GM19324 (cell line): Measurements from ENCODE around the gene GJB3.
"Not testable (repeated sequence)": the region's sequence is repeated elsewhere in the genome, so short reads cannot be mapped to it uniquely, and the experiment has no call there.

Source experiments
- ATAC-seq: cut with Tn5 transposase; IDR thresholded peaks from one replicate; pipeline ENCODE4 v1.9.1; 2021; ENCODE audit warnings: mild to moderate bottlenecking, moderate library complexity; ENCODE audit not compliant: unreplicated experiment, low FRiP score

The GJB3 gene

DNA sequence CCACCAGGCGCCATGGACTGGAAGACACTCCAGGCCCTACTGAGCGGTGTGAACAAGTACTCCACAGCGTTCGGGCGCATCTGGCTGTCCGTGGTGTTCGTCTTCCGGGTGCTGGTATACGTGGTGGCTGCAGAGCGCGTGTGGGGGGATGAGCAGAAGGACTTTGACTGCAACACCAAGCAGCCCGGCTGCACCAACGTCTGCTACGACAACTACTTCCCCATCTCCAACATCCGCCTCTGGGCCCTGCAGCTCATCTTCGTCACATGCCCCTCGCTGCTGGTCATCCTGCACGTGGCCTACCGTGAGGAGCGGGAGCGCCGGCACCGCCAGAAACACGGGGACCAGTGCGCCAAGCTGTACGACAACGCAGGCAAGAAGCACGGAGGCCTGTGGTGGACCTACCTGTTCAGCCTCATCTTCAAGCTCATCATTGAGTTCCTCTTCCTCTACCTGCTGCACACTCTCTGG is 3.8 kb downstream of the GJB3 start:
- ATAC-seq, result no peak

DNA sequence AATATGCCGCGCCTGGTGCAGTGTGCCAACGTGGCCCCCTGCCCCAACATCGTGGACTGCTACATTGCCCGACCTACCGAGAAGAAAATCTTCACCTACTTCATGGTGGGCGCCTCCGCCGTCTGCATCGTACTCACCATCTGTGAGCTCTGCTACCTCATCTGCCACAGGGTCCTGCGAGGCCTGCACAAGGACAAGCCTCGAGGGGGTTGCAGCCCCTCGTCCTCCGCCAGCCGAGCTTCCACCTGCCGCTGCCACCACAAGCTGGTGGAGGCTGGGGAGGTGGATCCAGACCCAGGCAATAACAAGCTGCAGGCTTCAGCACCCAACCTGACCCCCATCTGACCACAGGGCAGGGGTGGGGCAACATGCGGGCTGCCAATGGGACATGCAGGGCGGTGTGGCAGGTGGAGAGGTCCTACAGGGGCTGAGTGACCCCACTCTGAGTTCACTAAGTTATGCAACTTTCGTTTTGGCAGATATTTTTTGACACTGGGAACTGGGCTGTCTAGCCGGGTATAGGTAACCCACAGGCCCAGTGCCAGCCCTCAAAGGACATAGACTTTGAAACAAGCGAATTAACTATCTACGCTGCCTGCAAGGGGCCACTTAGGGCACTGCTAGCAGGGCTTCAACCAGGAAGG is 4.3 kb downstream of the GJB3 start:
- no peak for ATAC-seq

DNA sequence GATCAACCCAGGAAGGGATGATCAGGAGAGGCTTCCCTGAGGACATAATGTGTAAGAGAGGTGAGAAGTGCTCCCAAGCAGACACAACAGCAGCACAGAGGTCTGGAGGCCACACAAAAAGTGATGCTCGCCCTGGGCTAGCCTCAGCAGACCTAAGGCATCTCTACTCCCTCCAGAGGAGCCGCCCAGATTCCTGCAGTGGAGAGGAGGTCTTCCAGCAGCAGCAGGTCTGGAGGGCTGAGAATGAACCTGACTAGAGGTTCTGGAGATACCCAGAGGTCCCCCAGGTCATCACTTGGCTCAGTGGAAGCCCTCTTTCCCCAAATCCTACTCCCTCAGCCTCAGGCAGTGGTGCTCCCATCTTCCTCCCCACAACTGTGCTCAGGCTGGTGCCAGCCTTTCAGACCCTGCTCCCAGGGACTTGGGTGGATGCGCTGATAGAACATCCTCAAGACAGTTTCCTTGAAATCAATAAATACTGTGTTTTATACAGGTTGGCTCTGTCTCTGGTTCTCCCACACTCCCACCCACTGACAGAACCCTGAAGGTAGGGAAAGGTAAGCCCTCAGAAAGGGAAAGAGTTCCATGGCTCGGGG is 5.0 kb downstream of the GJB3 start:
- ATAC-seq, result no peak

DNA sequence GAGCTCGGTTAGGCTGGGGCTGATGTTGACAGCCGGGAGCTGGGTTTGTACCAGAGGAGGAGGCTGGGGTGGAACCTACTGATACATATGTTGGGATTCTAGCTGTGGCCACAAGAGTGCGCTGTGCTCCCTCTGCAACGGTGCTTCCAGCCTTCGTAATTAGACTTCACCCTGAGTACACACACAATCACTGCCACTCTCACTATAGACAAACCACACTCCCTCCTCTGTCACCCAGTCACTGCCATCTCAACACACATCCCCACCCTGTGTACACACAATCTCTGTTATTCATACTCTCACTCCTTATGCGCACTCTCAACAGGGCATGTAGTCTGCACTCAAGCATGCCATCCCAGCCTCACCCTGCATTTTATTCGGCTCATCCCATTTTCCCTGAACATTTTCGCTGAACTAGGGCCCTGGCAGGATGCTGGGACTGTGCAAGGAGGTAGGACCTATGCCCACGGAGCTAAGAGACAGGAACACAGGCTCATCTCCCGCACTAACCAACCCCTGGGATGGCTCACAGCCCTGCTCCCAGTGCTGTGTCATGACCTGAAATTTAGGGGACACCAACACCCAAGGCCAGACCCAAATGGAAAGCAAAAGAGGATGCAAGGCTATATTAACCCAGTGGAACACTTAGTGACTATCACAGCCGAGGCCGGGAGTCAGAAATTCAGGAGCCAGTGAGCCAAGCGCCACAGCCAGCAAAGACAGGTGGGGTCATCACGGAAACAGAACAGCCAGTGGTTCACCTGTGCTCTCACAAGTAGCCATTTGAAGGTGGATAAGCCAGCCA is 5.7 kb downstream of the GJB3 start:
- ATAC-seq, result no peak

DNA sequence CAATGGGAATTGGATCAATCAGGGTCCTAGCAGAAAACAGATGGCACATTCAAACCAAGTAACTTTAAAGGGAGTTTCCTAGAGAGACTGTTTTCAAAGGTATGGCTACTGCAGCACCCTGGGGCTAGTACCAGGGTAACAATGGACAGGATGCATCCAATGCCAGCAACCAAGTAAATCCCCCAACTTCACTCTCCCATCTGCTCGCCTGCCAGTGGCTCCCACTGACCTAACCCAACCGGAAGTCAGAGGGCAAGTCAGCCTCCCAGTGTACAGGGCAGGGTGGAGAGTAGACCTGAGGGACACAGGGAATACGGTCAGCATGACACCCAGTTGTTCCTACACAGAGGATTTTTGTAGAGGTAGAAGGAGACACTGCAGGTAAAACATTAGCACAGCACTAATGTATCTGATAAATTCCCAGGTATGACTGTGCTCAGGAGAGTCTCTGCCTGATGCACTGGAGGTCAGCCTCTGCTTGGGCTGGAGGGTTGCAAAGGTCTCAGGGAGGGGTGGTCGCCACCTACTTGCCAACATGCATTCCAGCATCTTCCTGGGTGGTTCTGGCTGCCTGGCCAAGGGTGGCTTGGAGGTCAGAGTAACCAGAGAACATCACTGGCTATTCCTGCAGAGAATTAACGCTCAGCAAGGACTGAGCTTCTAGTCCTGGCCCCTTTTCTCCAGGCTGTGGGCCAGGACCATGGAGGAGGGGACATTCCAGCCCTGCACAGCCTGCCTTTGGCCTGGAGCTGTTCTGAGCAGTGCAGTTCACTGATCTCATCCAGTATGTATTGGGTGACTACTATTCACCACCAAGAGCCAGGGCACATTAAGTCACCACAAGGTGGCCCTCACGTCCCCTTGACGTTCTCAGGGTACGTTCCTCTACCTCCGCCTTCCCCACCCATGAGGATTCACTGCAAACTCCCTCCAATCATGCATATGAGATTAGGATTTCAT is 6.7 kb downstream of the GJB3 start:
- no peak for ATAC-seq

DNA sequence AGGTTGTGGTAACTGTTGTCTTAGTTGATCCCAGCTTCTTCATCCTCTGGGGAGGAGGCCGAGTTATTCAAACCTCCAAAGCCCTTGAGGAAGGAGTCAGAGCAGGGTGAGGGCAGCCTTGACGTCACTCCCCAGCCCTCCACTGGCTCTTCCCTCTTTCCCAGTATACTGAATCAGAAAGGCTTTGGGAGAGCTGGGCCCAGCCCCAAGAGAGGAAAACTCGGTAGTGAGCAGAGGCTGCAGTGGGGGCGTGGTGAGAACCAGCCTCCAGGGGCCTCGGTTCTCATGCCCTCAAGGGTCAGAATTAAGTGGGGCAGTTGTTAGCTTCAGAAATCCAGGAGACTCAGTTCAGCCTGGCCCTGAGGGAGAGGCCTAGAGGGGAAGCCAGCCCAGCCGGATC is 10.0 kb downstream of the GJB3 start:
- ATAC-seq, result no peak

DNA sequence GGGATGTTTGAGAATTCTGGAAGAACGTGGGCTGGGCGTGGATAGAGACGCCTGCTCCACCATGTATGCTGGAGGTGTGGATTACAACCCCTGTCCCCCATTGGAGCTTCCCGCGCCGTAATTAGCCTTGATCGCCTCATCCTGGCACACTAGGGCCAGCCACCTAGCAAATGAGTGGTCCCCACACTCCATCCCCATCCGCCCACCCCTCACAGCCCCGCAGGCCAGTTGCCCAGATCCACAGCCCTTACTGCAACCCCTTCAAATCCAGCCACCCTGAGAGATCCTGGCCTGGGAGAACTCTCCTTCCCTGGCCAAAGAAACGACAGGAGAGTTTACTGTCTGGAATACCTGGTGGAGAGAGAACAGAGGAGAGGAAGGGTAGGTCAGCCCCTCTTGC is 11.4 kb downstream of the GJB3 start:
- no peak for ATAC-seq

DNA sequence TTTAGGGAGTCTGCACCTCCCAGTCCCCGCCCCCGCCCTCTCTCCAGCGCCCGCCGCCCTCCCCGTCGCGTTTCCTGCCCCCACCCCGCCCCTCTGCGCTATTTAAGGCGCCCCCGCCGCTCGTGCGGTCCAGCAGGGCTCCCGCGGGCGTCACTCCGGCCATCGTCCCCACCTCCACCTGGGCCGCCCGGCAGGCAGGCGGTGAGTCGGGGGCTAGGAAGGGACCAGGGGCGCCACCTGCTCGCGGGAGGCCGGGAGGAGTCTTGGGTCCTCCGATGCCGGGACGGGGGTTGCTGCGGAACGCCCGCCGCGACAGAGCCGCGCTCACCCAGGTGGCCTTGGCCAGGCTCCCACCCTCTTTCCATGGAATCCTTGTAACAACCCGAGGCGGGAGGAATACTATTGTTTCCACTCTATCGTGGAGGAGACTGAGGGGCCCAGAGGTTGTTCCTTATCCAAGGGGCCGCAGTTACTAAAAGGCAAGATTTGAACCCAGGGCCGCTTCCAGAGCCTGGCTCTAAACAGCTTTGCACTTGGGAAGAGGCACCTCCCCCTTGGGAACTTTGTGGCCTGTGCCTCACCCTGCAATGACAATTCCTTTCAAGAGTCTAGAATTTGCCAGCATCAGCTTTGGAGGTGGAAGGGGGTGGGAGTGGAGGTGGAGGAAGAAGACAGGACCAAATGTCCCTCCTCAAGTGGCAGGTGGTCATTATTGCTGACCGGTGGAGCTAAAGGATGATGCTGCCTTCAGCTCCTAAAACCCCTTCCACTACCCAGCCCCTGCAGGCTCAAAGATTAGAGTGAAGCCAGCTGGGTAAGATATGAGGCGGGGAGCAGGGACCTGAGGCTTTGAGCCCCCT is 12.1 kb downstream of the GJB3 start, which contains the start of gene GJA4:
Gene GJA4 (plus strand): TSS at position 132 of the 860 bp plus-strand sequence. CDS start 1,215 bp downstream, outside the sequence.
- no peak for ATAC-seq

DNA sequence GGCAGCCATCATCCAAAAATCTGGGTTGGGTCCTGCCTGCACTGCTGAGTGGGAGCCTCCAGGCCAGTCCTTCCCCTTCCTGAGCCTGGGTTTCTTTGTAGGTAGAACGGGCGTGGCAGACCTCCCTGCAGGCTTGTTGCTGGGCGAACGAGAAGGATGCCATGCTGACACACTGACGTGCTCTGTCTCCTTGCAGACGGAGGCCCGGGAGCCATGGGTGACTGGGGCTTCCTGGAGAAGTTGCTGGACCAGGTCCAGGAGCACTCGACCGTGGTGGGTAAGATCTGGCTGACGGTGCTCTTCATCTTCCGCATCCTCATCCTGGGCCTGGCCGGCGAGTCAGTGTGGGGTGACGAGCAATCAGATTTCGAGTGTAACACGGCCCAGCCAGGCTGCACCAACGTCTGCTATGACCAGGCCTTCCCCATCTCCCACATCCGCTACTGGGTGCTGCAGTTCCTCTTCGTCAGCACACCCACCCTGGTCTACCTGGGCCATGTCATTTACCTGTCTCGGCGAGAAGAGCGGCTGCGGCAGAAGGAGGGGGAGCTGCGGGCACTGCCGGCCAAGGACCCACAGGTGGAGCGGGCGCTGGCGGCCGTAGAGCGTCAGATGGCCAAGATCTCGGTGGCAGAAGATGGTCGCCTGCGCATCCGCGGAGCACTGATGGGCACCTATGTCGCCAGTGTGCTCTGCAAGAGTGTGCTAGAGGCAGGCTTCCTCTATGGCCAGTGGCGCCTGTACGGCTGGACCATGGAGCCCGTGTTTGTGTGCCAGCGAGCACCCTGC is 13.2 kb downstream of the GJB3 start:
- ATAC-seq, result no peak

DNA sequence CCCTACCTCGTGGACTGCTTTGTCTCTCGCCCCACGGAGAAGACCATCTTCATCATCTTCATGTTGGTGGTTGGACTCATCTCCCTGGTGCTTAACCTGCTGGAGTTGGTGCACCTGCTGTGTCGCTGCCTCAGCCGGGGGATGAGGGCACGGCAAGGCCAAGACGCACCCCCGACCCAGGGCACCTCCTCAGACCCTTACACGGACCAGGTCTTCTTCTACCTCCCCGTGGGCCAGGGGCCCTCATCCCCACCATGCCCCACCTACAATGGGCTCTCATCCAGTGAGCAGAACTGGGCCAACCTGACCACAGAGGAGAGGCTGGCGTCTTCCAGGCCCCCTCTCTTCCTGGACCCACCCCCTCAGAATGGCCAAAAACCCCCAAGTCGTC is 13.8 kb downstream of the GJB3 start:
- no peak for ATAC-seq

DNA sequence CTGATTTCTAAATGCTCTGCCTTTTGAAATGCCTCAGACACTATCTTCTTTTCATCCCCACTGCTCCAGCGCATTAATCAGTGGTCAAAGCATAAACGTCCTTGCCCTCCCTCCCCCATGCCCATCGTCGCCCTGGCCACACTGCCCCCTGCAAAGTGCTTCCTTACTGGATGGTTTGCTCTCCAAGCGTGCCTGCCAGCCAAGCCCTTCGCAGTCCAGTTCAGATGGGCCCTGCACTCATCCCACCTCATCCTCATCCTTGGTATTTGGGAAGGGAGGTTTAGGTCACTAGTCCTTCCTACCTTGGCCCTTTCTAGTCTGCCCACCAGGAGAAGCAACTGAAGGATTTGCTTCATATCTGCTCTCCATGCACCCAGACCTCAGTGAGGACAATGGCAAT is 14.9 kb downstream of the GJB3 start:
- ATAC-seq, result no peak

DNA sequence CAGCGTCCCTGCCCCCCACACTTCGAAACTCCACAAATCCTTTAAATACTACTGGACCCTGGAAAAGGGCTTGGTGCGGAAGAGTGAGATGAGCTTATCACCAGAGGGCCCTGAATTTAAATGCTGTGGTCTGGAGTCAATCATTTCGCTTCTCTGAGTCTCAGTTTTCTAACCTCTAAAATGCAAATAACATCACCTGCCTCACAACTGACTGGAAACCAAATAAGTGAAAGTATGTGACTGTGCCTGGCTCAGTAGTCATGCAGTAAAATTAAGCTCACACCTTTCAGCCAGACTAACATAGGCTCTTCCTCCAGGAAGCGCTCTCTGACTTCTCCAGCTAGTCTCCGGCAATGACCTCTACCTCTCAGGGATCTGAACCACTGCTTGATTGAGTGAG is 16.0 kb downstream of the GJB3 start:
- no peak for ATAC-seq

DNA sequence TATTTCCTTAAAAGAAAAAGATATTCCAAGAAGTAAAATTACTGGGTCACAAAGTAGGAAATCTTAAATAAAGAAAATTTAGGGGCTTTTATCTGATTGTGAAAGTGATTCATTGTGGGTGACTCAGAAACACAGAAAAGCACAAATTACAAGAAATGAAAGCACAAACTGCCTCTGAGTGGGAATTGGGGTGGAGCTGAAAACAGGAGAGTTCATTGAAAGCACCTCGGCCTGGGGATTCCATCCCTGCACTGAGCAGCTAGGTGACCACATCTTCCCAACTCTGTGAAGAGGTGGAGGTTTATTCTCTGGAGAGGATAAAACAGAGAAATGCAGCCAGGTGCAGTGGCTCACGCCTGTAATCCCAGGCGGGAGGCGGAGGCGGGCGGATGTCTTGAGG is 19.2 kb downstream of the GJB3 start:
- no peak for ATAC-seq

DNA sequence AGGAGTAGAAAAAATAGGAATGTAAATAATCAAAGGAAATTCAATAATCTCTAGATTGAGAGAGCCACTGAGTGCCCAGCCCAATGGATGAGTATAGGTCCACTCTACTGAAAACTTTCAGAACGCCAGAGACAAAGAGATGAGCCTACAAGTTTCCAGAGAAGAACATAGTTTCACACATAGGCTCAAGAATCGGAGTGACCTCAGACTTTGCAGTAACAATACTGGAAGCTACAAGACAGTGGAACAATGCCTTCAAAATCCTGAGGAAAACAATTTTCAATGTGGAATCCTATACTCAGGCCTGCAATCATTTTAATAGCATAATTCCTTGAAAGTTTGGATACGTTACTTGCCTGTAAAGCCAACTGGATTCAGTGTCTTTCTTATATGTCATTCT is 22.8 kb downstream of the GJB3 start:
- ATAC-seq, result no peak

DNA sequence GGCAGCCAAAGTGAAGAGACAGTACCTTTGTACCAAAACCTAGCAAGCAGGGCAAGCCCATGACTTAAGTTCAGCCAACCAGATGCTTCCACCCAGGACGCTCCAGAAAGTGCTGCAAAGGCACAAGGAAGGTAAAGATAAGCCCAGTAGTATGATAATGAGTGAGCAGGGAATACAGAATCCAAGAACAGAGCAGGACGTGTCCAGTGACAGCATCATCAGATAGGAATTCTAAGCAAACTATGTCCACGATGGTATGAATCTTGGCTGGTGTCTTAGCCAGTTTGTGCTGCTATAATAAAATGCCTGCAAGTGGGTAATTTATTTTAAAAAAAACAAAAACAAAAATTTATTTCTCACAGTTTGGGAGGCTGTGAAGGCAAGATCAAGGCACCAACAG is 25.4 kb downstream of the GJB3 start:
- no peak for ATAC-seq

DNA sequence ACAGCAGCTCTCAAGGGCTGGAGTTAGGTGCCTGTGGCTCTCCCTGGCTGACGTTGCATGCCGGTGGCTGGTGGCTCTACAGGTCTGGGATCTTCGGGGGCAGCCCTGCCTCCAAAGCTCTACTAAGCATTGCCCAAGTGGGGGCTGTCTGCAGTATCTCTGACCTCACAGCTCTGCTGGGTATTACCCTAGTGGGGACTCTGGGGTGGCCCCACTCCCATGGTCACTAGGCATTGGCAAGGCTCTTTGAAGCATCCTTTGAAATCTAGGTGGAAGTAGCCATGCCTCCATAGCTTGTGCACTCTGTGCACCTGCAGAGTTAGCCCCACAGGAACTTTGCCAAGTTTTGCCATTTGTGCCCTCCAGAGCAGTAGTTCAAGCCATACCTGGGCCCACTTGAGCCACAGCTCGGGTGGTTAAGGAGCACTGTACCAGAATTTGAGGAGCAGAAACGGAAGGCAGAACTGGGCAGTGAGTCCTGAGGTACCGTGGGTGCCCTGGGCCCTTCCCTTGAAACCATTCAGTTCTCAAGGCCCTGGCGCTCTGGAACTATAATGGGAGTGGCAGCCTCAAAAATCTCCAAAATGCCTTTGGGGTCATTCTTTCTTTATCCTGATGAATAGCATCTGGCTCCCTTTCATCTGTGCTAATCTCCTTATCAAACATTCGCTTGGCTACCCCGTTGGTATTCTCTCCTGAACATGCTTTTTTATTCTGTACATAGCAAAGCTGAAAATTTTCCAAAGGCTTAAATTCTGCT is 27.2 kb downstream of the GJB3 start:
- no peak for ATAC-seq

DNA sequence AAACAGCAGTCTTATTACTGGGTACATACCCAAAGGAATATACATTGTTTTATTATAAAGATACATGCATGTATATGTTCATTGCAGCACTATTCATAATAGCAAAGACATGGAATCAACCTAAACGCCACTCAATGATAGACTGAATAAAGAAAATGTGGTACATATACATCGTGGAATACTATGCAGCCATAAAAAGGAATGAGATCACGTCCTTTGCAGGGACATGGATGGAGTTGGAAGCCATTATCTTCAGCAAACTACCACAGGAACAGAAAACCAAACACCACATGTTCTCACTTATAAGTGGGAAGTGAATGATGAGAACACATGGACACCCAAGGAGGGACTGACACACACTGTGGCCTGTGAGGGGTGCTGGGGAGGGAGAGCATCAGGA is 29.8 kb downstream of the GJB3 start:
- not testable (repeated sequence) for ATAC-seq

DNA sequence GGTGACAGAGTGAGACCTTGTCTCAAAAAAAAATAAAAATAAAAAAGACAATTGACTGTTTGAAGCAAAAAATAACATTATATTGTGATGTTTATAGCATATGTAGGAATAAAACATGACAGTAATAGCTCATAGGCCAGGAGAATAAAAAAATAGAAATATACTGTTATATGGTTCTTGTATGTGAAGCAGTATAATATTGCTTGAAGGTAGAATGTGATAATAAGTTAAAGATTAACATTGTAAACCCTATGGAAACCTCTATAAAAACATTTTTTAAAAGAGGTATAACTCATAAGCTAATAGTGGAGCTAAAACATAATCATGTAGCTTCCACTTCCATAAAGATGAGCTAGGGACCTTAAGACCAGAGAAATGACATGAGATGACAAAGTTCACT is 35.3 kb downstream of the GJB3 start:
- ATAC-seq, result no peak
